Lung microvascular endothelial cell (primary cell): Measurements from ENCODE around the gene GPR33. TPM values are rescaled to one million over a fixed set of nuclear protein-coding genes. Genes with fewer than 3 reads are reported as not detected.
A peak's percentile ranks its signal among the peaks of the same experiment; 100 is the strongest.
"Not testable (repeated sequence)": the region's sequence is repeated elsewhere in the genome, so short reads cannot be mapped to it uniquely, and the experiment has no call there.

Experiments
- DNase-seq, 2 donors: peaks; one replicate each; pipeline versions ENCODE4 v3.0.0 to v3.0.0-alpha.2; 2010; ENCODE audit warnings: low read depth in 2 of 2
- total RNA-seq: library from RNA; depleted of rRNA; stranded (reverse); fragments of >200 nt; gene quantifications from 2 replicates; pipeline ENCODE4 v1.2.1, GENCODE V29; 2014

Gene GPR33
- total RNA-seq = not detected in 2 replicates

- no peak for DNase-seq
These were observed at the start of gene GPR33 for GRCh38 chr14:31487886-31488285. Gene GPR33 (minus strand): TSS chr14:31488039. CDS start chr14:31483965, 4,074 bp downstream.

DNA sequence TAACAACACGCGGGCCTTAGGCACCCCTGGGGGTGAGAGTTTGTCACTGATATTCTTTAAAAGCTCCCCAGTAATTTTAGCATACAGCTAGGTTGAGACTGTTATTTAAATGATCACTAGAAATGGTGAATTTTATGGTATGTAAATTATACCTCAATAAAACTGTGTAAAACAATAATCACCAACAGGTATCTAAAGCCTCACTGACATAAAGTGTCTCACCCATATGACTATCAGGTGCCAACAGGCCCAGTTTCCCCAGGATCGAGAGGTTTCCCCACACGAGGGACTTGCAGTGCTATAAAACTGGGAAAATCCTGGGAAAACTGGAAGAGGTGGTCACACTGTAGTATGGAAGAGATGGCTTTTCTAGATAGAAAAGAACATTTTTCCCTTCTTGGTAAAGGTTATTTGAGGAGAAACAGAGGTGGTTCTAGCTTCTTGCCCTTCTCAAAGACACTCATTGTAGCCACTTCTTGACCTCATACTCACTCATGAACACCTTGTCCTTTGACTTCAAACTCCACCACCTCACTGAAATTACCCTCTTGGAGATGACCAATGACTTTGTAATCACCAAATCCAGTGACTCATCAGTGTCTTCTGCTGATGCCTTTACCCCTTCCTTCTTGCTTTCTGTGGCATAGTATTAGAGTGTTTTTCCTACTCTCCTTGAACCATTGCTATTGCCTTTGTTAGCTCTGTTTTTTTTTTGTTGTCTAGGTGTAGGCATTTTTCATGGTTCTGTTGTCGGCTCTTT is 48.5 kb upstream of the GPR33 start:
- no peak for DNase-seq

DNA sequence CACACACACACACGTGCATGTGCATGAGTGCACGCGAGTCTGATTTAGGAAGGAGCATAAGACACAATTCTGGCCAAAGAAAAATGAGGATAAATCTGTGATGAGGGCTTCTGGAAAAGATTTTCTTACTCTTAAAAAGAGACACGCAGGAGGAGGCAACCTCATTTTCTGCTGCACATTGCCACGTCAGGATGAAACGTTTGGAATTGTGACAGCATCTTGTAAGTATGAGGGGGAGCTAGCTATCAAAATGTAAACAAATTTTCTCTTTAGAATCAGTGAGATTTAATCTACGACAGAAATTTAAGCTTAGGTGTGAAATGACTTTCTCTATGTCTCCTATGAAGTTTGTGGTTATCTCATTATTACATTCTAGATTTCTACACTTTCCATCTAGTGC is 42.3 kb upstream of the GPR33 start:
- no peak for DNase-seq

GRCh38 chr14:31529053-31529452 is 41.2 kb upstream of the GPR33 start:
- no peak for DNase-seq

- DNase-seq = no peak
These were observed 39.7 kb upstream of the GPR33 start for GRCh38 chr14:31527546-31527945.

GRCh38 chr14:31527087-31527486 is 39.2 kb upstream of the GPR33 start:
- no peak for DNase-seq

DNA sequence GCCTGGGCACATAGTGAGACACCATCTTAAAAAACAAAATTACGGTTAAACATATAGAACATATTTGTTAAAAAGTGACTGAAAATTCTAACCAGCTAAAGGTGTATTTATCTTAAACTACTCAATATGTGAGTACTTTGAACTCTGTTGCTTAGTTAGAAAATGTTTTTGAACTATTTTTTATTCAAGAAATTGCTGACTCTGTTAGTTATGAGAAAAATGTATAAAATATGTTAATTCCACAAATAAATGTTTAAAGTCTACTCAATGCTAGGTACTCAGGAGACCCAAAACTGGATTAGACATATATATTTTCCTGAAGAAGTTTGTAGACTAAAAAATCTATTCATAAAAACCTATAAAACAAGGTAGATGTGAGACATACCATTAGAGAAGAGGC is 23.0 kb upstream of the GPR33 start:
- no peak for DNase-seq

- peak; percentile 24 to 51 for DNase-seq
These were observed 22.4 kb upstream of the GPR33 start for GRCh38 chr14:31510222-31510621.

DNA sequence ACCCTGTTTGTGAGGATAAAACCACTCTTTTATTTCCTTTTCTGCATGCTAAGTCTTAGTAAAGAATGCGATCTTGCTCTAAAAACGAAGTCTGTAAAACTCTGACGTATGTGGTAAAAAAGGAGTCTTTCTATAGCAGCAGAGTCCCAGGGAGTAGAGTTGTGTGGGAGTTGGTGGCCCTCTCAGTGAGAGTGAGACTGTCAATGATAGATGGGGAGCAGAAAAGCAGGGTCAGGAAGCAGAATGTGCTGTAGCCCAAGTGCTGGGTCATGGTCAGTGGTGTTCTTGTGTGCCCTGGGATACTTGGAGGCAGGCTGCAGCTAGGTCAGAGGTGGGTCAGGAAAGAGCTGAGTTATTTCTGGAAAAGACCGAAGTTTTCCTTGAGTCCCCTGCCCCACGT is 20.3 kb upstream of the GPR33 start:
- DNase-seq = no peak

DNA sequence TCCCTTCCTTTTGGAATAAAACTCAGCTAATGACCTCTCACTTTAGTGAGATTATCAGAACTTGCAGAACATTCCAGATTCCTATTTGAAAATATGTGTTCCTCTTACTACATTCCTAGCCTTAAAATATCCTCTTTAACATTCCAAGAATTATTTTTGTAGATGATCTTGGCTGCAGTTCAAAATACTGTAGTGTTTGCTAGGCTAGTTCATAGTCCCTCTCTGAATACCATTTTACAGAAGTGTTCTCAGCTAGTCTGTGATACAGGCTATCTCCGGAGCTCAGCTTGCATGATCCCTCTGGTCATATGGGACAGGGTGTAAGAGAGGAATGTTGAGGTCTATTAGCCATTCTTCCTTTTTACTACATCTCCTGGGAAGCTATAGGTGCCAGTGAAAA is 17.6 kb upstream of the GPR33 start:
- DNase-seq = peak in 1 of 2 donors; percentile 5

- no peak for DNase-seq
These were observed 14.0 kb upstream of the GPR33 start for GRCh38 chr14:31501870-31502269.

DNA sequence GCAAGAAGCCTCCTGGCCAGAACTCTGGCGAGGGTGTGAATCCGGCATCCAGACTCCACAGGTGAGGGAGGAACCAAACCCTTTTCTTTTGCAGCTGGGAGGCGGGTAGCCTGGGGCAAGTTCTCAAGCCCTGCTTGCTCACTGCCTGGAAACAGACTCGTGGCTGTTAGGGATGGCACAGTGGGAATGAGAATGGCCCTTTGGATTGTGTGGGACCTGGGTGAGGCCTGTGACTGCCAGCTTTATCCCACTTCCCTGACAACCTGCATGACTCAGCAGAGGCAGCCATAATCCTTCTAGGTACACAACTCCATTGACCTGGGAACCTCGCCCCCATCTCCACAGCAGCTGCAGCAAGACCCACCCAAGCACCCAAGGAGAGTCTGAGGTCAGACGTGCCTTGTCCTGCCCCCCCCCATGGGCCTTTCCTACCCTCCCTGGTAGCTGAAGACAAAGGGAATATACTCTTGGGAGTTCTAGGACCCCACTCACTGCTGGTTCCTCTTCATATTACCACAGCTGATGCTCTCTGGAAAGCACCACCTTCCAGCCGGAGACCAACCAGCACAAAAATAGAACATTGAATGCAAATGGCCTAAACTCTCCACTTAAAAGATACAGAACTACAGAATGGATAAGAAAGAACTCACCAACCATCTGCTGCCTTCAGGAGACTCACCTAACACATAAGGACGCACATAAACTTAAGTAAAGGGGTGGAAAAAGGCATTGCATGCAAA is 5.1 kb upstream of the GPR33 start:
- DNase-seq = no peak

DNA sequence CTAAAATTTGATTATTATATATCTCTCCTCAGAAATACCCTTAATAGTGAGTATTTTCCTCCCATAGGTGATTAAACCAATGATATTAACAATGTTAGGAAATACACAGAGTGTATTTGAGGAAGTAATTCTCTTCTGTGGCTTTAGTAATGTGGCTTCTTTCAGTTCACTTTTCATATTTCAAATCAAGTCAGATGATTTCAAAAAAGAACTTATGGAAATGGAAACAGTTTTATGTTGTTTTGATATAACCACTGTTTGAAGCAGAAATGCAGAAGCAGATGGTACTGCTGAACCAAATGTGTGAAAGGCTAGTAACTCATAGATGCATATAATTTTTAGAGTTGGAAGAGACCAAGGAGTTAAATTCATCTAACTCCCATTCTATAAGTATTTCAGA is 1.9 kb upstream of the GPR33 start:
- no peak for DNase-seq

DNA sequence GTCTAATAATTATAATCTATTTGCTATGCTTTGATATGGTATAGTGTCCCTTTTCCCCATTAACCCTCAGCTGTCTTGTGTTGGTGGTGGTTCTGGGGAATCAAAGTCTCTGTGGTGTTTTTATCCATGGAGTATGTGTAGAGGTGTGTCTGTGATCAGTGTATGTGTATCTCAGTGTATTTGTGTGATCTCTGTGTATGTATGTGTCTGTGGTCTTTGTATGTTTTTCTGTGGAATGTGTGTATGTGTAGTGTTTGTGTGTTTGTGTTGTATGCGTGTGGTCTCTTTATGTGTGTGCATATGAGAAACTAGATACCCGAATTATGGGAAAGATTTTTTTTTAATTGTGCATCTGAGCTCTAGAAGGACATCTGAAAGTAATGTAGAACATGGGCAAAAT is 1.1 kb downstream of the GPR33 start:
- no peak for DNase-seq

DNA sequence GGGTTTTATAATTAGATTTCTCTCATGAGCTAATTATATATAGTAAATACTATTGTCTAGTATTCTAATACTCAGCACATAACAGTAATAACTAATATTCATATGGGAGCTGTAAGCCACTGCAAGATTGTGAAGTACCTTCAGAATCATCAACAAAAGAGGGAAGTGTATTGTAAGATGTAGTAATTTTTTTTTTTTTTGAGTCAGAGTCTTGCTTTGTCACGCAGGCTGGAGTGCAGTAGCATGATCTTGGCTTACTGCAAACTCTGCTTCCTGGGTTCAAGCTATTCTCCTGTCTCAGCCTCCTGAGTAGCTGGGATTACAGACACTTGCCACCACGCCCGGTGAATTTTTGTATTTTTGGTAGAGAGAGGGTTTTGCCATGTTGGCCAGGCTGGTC is 3.1 kb downstream of the GPR33 start:
- DNase-seq = no peak

GRCh38 chr14:31480156-31480555 is 7.7 kb downstream of the GPR33 start:
- no peak for DNase-seq

DNA sequence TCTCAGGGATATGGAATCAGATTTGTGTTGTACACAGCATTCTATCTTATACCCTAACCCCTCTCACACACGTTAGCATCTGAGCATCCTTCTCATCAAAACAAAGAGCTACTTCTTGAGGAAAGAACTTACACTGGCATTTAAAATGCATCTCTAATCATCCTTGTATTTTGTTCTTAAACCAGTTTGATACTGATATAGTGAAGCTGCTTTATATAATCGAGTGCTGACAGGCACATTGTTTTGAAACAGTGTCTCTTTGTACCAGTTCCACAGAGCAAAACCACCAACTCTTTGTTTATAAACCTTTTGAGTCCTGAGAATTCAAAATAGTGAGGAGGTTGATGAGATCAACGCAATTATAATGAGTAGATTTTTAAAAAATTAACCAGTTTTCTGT is 8.8 kb downstream of the GPR33 start:
- no peak for DNase-seq

GRCh38 chr14:31477248-31477647 is 10.6 kb downstream of the GPR33 start:
- DNase-seq = no peak

- DNase-seq = no peak
These were observed 11.5 kb downstream of the GPR33 start for GRCh38 chr14:31476131-31476866.

DNA sequence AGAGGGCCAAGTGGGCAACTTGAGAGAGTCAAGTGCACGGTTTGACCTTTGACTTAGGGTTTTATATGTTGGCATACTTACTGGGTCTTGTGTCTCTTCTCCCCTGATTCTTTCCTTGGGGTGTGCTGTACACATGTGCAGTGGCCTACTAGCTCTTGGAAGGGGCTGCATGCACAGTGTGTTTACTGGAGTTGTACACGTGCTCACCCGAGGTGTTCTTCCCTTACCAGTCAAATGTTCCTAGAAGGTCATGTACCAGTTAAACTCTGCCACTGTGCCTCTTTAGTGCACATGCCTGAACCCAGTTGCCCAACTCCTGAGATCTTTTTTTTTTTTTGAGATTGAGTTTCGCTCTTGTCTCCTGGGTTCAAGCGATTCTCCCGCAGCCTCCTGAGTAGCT is 21.3 kb downstream of the GPR33 start:
- no peak for DNase-seq

DNA sequence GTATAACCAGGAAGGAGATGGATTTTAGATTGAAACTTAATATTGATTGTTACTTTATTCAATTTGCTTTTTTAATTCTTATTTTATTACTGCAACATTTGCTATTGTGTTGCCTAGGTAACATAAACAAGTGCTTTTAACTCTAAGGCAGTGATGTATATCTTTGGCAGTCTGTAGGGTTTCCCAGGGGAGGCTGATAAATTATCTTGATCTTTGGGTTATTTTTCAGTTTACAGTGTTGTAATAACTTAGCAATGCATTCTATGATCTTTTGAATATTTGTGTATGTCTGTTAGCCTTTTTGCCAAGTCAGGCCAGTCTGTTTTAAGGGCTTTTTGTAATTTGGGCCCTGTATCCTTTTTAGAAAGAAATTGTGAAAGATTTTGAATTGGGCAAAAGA is 22.7 kb downstream of the GPR33 start:
- peak in 1 of 2 donors; percentile 2 for DNase-seq

DNA sequence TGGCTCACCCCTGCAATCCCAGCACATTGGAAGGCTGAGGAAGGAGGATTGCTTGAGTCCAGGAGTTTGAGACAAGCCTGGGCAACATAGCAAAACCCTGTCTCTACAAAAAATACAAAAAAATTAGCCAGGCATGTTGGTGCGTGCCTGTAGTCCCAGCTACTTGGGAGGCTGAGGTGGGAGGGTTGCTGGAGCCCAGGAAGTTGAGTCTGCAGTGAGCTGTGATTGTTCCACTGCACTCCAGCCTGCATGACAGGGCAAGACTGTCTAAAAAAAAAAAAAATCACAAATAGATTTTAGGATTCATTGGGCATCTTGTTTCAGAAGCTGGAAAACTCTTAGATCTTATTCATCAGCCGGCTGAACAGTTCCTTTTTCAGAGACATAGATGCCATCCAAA is 25.4 kb downstream of the GPR33 start:
- DNase-seq = not testable (repeated sequence)
